Activated CD4-positive, alpha-beta T cell treated with anti-CD3 and anti-CD28 coated beads for 4 hours (primary cell): ENCODE results near the gene AKAP8.
A peak's percentile ranks its signal among the peaks of the same experiment; 100 is the strongest.
"Not testable (repeated sequence)": the region's sequence is repeated elsewhere in the genome, so short reads cannot be mapped to it uniquely, and the experiment has no call there.

Experiments used
- DNase-seq, 2 donors: peaks; one replicate each; pipeline ENCODE4 v3.0.0-alpha.2; 2020

Gene AKAP8

DNA sequence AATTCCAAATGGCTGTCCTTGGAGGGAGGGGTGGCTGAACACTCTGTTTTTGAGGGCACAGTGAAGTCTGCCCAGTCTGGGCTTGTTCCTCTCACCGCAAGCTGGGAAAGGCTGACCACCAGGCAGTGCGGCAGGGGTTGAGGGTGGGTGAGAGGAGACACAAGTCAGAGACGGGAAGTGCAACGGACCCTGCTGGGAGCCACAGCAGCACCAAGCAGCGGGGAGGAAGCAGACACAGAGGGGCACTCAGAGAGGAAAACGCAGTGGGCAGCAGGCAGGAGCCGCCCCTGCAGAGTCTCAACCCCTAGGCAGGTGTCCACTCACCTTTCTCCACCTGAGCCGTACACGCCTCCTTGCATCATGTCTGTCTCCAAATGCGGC, 23.6 kb upstream of the AKAP8 start:
- DNase-seq: no peak

DNA sequence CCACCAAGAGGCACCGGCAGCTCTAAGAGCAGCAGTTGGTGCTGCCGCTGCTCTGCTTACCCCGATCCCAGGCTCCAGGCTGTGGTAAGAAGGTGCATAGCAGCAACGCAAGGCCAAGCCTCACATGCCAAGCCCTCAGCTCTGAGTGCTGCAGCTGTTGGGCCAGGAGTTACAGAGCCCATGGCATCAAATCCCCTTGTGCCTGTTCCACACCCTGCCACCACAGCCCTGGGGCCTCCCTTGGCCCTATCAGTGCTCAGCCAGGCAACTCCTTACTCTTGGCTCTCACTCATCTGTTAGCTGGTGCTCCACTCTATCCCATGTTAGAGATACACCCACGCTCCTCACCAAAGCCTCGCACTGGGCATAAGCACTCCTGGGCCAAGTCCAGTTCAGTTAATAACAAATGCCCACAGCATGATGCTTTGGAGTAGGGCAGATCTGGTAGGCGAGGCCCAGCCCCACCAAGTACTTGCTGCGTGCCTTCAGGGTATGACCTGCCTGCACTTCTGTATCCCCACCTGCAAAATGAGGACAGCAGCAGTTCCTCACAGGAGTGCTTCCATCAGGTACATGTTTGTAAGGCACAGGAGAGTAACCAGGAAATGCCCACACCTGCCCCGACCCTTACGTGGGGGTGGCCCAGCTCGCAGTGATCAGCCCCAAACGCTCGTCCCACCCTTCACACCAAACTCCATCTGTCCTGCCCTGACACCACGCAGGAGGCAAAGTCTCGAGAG, 23.0 kb upstream of the AKAP8 start:
- DNase-seq: no peak

DNA sequence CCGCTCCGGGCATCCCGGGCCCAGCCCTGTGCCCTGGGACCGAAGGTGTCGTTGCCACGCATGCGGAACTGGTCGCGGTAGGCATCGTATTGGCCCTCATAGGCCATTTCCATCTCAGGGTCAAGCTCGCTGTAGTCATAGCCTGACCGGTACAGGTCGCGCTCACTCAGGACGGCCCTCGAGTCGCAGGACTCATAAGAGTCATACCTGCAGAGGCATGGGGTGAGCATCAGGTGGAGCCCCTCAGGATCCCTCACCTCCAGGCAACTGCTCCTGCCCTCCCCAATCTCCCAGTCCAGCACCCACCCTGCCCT, 21.8 kb upstream of the AKAP8 start:
- no peak for DNase-seq

DNA sequence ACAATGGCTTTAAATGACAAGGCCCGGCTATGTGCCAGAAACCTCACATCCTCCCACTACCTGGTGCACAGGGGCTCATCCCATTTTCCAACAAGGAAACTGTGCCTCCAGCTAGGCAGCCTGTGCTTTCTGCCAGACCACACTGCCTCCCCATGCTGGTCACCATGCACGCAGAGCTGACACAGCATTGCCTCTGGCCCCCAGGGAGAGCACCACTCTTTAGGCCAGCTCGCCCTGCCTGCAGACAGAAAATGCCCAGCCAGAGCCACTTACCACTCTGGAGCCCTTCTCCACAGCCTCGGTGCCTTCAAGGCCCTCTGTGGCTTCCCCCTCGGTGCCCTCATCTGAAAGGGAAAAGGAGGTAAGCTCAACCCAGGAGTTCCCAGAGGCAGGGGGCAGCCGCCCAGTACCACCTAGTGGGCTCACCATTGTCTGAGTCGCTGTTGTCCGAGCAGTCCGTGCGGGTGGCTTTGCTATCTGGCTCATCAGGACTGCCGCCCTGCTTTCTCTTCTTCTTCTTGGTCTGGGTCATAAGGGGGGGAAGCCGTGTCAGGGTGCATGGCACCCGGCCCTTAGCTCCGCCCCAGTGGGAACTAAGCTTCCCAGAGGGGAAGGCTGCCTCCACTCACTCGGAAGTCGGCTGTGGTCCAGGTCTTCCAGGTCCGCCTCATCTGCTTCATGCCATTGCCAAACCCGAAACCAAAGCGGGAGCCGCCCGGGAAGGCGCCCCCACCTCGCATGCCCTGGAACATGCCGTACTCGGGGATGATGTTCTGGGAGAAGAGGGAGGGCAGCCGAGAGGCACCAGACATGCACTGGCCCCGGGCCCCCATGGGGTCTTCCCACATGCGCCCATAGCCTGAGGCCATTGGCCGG, 21.2 kb upstream of the AKAP8 start:
- no peak for DNase-seq

DNA sequence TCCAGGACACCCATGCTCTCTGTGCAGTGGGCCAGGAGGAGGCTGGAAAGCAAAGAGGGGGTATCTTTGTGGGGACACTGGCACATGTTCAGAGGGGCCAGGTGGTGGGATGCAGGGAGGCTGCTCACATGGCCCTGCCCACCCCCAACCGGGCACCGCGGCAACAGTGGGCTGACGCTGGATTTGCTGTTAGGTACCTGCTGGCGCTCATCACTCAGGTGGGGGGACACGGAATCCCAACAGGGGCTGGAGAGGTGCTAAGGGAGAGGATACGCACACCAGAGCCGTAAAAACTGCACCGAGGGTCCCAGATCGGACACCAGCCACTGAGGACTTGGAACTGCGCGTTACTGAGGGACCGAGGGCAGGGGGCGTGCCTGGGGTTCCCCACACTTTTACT, 20.0 kb upstream of the AKAP8 start:
- no peak for DNase-seq

DNA sequence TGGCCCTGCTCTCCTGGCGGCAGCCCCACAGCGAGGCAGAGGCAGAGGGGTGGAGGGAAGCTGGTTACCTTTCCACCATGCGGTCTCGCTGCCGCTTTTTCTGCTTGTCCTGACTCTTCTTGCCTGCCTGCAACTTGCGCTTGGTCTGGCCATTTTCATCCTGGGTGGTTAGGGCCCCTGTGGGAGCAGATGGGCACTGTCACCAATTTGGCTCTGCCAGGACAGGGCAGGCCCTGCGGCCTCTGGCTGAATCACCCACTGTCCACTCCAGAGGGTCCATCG, 19.6 kb upstream of the AKAP8 start:
- DNase-seq: no peak

DNA sequence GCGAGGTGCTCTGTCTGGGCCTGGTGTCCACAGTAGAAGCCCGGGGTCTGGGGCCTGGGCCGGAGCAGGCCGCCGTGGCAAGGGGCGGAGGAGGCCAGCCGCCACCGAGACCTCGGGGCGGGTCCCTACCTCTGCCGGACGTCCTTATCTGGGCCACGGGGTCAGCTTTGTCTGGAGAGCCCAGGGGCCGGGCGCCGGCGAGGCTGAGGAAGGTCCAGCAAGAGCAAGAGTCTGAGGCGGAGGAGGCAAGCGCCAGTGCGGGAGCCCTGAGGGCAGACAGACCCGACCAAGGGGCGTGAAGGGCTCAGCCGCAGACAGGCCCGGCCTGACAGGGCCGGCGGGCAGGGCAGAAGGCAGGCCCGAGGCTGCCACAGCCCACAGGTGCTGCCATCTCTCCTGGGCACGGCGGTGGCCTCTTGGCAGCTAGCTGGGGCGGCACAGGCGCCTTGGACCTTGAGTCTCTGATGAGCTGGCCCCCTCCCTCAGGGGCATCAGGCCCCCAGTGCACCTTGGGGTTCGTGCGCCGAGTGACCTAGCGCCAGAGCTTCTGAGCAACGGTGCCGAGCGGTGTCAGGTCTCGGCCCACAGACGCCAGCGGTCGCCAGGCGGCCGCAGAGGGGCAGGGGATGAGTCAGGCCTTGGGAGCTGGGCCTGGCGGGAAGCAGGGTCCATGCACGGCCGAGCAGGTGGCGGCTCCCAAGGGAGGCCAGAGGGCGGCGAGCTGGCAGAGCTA, 19.1 kb upstream of the AKAP8 start:
- no peak for DNase-seq

DNA sequence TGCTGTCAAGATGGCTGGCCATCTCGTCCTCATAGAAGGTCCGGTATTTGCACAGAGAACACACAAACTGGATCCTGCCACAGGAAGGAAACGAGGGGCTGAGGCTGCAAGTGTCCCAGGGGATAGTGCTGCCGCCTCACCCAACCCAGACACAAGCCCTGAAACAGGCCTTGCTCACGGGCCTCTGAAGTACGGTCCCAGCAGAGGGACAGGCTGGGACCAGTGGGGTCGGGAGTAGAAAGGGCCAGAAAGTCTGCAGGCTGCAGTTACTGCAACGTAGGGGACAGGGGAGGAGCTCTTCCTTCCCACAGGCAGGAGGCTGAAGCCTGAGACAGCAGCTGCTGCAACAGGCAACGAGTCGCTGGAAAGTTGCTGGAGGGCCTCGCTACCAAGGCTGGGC, 18.2 kb upstream of the AKAP8 start:
- no peak for DNase-seq

DNA sequence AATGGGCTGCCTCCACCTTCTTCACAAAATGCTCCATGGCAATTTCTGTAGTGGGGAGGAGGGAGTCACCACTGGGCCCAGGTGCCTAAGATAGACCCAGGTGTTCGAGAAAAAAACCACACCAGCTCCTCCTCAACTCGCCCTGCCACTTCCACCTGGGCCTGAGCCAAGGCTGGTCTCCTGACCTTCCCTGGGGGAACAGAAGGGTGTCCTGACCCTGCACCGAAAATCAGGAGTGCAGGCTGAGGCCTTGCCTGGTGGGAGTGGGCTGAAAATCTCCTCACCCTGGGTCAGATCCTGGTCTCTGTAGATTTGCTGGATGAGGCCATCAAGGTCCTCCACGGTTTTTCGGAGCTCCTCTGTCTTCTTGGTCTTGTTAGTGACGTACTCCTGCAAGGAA, 17.6 kb upstream of the AKAP8 start:
- DNase-seq: no peak

DNA sequence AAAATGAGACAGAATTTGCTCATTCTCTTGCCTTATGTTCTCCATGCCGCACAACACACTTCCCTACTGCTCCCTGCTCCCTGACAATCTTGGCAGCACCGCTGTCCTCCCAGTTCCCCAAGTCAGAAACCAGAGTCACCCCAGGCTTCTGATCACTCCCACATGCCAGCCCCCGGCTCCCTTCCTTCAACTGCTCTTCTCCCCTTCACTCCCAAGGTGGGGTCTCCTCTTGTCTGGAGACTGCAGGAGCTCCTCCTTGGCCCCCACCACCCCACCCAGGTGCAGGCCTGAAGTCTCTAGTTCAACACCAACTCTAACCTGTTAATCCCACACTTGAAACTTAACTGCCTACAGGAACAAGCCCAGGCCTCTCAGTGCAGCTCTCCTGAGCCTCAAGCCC, 16.8 kb upstream of the AKAP8 start:
- DNase-seq: no peak

DNA sequence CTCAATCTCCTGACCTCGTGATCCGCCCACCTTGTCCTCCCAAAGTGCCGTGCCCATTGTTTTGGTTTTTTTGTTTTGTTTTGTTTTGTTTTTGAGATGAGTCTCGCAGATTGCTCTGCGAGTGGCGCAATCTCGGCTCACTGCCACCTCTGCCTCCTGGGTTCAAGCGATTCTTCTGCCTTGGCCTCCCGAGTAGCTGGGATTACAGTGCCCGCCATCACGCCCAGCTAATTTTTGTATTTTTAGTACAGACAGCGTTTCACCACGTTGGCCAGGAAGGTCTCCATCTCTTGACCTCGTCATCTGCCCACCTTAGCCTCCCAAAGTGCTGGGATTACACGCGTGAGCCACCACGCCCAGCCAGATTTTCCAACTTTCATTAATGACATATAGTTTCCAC, 15.7 kb upstream of the AKAP8 start:
- not testable (repeated sequence) for DNase-seq

DNA sequence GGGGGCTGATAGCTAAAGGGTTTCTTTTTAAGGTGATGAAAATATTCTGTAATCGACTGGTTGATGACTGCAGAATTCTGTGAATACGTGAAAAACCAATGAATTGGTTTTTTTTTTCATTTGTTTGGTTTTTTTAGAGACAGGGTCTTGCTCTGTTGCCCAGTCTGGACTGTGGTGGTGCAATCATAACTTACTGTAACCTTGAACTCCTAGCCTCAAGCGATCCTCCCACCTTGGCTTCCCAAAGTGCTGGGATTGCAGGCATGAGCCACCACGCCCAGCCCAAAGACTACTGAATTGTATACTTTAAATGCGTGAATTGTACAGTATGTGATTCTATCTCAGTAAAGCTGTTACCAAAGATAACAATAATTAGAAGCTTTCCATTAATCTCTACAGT, 14.8 kb upstream of the AKAP8 start:
- no peak for DNase-seq

DNA sequence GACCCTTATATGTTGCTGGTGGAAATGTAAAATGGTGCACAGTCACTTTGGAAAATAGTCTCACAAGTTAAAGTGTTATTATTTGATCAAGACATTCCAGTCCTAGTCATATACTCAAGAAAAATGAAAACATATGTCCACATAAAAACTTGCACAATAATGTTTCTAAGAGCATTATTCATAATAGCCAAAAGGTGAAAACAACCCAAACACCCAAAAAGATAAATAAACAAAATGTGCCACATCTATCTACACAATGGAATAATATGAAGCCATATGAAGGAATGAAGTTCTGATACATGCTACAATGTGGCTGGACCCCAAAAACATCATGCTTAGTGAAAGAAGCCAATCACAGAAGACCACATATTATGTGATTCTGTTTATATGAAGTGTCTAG, 14.4 kb upstream of the AKAP8 start:
- DNase-seq: no peak

DNA sequence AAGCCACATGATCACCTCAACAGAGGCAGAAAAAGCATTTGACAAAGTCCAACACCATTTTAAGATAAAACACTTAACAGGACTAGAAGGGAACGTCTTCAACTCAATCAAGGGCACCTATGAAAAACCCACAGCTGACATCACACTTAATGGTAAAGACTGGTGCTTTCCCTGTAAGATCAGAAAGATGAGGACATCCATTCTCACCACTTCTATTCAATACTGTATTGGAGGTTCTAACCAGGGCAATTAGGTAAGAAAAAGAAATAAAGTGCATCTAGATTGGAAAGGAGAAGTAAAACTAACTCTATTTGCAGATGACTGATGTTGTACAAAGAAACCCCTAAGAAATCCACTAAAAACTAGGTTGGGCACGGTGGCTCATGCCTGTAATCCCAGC, 11.2 kb upstream of the AKAP8 start:
- no peak for DNase-seq

DNA sequence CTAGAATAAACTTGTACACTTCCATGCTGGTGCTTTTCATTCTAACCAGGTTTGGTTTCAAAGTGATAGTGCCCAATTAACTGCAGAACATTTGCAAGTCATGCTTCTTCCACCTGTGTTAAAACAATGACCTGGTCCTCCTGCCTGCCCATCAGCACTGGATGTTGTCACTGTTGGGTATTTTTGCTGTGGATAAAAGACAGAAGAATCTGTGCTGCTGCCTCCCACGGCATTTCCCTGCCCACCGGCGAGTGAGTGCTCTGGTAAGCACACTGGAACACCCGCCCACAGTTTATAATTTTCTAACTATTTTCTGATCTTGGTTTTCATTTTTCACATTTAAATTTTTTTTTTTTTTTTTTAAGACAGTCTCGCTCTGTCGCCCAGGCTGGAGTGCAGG, 2.3 kb upstream of the AKAP8 start:
- DNase-seq: no peak

DNA sequence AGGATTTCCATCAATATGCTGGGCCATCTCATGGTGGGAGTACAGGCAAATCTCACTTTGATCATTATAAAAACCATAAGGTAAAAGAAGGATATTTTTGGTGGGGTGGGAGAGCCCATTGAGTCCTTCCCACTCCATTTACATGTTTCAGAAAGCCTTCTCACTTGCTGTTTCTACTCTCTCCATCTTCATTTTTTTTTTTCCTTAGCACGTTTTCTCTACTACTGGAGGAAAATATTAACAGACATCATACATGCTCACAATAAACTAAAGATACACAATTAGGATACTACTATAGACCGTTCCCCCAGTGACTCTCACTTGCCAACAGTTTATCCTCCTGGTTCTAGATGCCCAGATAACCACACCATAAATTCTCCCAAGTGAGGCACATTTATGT, 1.8 kb upstream of the AKAP8 start:
- DNase-seq: no peak

DNA sequence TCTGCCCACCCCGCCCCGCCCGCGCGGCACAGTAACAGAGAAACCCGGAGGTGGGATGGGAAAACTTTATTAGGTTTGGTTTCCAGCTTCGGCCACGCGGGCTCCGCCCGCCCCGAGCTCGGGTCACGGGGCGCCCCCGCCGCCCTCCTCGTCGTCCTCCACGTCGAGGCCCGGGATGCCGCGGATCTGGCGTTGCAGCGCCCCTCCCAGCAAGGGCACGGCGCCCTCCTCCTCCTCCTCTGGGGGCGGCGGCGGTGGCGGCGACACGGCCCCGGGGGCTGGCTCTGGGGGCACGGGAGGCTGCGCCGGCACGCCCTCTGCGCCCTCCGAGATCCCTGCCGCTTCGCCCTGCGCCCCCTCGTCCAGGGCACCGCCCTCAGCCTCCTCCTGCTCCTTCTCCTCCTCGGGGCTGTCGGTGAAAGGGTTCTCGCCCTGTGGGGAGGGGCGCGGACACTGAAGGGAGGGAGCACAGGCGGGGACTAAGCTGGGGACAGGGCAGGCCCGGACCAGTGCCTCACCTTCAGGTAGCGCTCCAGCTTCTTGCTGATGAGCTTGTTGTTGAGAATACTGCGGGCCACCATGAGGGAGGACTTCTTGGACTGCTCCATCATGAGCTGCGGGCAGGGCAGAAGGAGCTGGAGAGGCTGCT, 536 bp upstream of the AKAP8 start:
- DNase-seq: no peak

DNA sequence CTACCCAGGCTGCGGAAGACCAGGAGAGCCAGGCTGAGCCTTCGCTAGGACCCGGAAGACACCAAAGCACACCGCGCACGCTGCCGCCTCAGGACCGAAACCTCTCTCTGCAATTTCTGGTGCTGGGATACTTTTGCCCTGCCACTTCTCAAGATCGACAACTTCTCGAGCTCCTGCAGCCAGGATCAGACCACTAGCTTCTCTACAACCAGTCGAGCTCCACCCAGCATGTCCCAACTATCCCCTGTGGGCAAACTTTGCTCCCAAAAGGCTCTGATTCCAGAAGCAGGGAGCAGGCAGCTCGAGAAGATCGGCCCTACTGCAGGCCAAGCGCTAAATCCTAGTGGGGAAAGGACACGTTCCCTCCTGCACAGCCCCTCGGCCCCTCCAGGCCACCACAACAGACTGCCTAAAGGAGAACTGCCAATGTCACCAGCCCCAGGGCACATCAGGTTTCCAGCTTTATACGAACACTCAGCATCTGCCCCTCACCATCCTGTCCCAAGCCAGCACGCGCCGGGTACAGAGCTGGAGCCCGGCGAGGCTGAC, 979 bp downstream of the AKAP8 start:
- DNase-seq: peak; percentile 45 to 52

DNA sequence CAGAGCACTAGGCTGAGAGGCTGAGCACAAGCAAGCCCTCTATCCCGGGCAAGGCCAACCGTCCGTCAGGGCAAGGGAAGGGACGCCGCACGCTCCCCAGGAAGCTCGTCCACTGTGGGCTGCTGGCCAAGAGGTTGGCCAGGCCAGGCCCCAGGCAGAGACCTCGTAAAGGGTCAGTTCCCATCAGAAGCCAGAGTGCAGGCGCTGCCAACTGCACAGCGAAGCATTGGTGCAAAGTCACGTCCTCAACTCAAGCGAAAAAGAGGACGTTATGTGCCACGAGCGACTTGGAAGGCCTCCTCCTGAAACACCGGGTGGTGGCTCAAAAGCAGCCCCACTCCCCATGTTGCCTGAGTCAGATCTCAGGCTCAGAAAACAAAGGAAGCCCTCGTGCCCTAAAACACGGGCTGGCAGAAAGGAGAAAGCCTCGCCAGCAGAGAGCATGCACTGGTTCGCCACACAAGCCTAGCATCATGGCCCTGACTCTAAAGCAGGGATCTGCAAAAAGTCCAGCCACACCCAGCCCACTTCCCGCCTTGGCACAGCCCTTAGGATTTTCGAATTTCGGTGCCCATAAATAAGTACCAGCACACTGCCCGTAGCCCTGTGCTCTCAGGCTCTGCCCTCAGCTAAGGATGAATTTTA, 4.7 kb downstream of the AKAP8 start:
- no peak for DNase-seq

DNA sequence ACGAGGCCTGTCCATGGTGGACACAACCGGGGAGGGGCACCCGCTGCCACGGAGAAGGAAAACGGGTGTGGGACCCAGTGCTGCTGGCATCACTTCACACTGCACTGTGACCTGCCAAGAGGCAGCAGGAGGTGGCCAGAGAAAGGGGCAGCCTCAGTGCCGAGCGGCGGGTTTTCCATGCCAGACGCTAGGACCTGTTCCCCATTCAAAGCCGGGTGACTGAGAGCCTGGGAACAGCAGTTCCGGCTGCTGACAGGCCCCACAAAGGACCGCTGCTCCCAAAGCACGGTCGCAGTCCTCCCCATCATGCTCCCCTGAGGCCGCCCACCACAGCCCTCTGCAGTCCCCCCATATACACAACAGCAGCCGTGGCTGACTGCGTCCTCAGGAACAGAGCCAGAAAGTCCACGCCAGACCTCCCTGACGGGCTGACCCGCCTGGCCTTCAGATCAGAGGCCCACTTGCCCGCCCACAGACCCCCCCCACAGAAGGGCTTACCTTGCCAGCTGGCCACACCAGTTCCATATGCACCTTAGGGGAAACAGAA, 5.4 kb downstream of the AKAP8 start:
- no peak for DNase-seq

DNA sequence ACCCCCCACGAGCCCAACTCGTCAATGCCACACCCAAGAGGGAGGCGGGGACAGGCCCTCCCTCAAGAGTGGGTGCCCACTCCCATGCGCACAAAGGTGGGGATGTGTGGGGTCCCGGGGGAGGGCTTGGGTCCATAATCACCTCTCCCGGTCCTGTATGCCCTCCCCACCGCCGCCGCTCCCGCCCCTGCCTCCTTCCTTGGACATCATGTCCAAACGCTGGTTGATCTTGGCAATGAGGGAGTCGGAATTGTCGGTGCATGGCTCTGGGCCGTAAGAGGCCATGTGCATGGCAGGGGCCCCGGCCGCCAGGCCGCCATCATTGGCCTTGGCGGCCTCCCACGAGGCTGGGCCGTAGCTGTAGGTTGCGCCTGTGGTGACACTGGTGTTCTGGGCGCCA, 5.9 kb downstream of the AKAP8 start:
- DNase-seq: no peak

DNA sequence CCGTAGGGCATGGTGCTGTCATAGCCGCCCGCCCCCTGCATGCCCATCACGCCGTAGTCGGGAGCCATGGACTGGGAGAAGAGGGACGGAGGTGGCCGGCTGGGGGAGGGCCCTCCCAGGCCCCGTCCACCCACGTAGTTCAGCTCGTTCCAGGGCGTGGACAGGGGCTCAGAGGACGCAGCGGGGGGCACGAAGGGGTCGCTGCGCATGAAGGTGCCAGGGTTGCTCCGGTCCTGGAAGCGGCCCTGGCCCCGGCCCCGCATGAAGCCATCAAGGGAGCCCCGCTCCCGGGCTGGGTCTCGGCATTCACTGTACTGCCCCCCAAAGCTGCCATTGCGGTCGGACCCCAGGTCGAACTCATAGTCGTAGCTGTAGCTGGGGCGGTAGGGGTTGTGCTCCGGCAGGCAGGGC, 6.7 kb downstream of the AKAP8 start:
- DNase-seq: no peak

DNA sequence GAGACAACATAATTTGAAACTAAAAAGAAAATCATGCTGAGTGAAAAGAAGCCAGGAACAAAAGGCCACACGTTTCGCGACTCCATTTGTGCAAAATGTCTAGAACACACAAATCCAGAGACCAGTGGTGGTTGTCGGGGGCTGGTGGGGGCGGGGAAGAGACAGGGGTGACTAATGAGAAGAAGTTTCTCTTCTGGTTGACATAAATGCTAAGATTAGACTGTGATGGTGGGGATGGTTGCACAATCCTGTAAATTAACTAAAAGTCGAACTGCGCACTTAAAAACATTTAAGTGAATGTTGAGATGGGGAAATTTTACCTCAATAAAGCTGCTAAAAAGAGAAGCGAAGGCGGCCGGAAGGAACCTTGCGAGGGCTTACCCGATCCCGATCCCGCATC, 7.1 kb downstream of the AKAP8 start:
- no peak for DNase-seq
